Endothelial cell of umbilical vein (primary cell): ENCODE results near the gene DPYD.

ENCODE experiments used
- CTCF ChIP-seq, 2 donors: IDR thresholded peaks; 1 replicate in 1 of 2; 2 replicates in 1 of 2; pipeline ENCODE4 v1.5.1; 2011; ENCODE audit warnings: low read length in 2 of 2, mild to moderate bottlenecking in 2 of 2, moderate library complexity in 2 of 2, control low read depth in 1 of 2, inconsistent platforms in 1 of 2, low read depth in 1 of 2; ENCODE audit not compliant: insufficient read depth in 1 of 2; ENCODE audit errors: extremely low read depth in 1 of 2
- POLR2A ChIP-seq: IDR thresholded peaks from 2 replicates; pipeline ENCODE4 v1.6.1; 2012; ENCODE audit warnings: low read depth, mild to moderate bottlenecking, control low read depth, low read length

- TF ChIP-seq POLR2A (no peak), CTCF (IDR thresholded peaks at IDR 0.05; ENCODE audit: extremely low read depth in 1 of 2, insufficient read depth in 1 of 2, low read depth in 1 of 2, low read length in 2 of 2) (no peak)
Measured at GRCh38 chr1:97551113-97551512, 369.7 kb downstream of the DPYD start.
